H1 (cell line): ENCODE measurements around the gene DGKZ. TPM values are rescaled to one million over a fixed set of nuclear protein-coding genes. Genes with fewer than 3 reads are reported as not detected.

Experiments used
- BACH1 ChIP-seq: IDR thresholded peaks from 2 replicates; pipeline ENCODE4 v1.6.1; 2012; ENCODE audit warnings: low read length, improper control_type of control experiment
- BCL11A ChIP-seq, 2 experiments: IDR thresholded peaks; one replicate each; pipeline ENCODE4 v1.6.1; 2011; ENCODE audit warnings: low read depth in 2 of 2, low read length in 2 of 2, mild to moderate bottlenecking in 2 of 2
- BRCA1 ChIP-seq: IDR thresholded peaks from 2 replicates; pipeline ENCODE4 v1.6.1; 2012; ENCODE audit warnings: low read depth, low read length, improper control_type of control experiment
- CEBPB ChIP-seq: IDR thresholded peaks from 2 replicates; pipeline ENCODE4 v1.6.1; 2012; ENCODE audit warnings: low read depth, low read length
- CHD2 ChIP-seq: IDR thresholded peaks from 2 replicates; pipeline ENCODE4 v1.6.1; 2012; ENCODE audit warnings: low read length, improper control_type of control experiment
- CREB1 ChIP-seq: IDR thresholded peaks from 2 replicates; pipeline ENCODE4 v1.6.1; 2012; ENCODE audit warnings: inconsistent platforms
- EGR1 ChIP-seq: IDR thresholded peaks from 2 replicates; pipeline ENCODE4 v1.6.1; 2011; ENCODE audit warnings: low read depth, low read length, borderline replicate concordance
- EZH2 ChIP-seq: fragments of 200-600 bp; sonication (generic); IDR thresholded peaks from 2 replicates; pipeline ENCODE4 v1.7.1; 2012; ENCODE audit warnings: low read depth, mild to moderate bottlenecking, moderate library complexity, low read length, inconsistent platforms; ENCODE audit not compliant: severe bottlenecking
- GABPA ChIP-seq: IDR thresholded peaks from 2 replicates; pipeline ENCODE4 v1.6.1; 2011; ENCODE audit warnings: mild to moderate bottlenecking, low read length, moderate library complexity, borderline replicate concordance; ENCODE audit not compliant: insufficient read depth
- HDAC2 ChIP-seq, 2 experiments: fragments of 300-600 bp in 1 of 2; sonication (generic) in 1 of 2; IDR thresholded peaks; 2 replicates each; pipeline ENCODE4 v1.6.1; 2011 to 2012; ENCODE audit warnings: low read depth in 2 of 2, low read length in 2 of 2, mild to moderate bottlenecking in 2 of 2, moderate library complexity in 2 of 2, borderline replicate concordance in 1 of 2, inconsistent platforms in 1 of 2
- JUN ChIP-seq: IDR thresholded peaks from 2 replicates; pipeline ENCODE4 v1.6.1; 2011; ENCODE audit warnings: low read depth, mild to moderate bottlenecking, improper control_type of control experiment, low read length
- KDM1A ChIP-seq: fragments of 200-600, 300-600 bp; sonication (generic); IDR thresholded peaks from 2 replicates; pipeline ENCODE4 v1.7.1; 2016; ENCODE audit warnings: mild to moderate bottlenecking, low read length, borderline replicate concordance
- KDM4A ChIP-seq: IDR thresholded peaks from one replicate; pipeline ENCODE4 v1.7.1; 2012; ENCODE audit warnings: low read depth, mild to moderate bottlenecking, moderate library complexity, low read length, inconsistent platforms; ENCODE audit not compliant: severe bottlenecking
- NRF1 ChIP-seq: IDR thresholded peaks from 2 replicates; pipeline ENCODE4 v1.6.1; 2011; ENCODE audit warnings: mild to moderate bottlenecking, low read depth, low read length, improper control_type of control experiment
- RAD21 ChIP-seq, 2 experiments: IDR thresholded peaks in 1 of 2; conservative IDR thresholded peaks in 1 of 2; 2 replicates each; pipeline ENCODE4 v1.6.1; 2011; ENCODE audit warnings: low read depth in 2 of 2, low read length in 2 of 2, improper control_type of control experiment in 1 of 2, inconsistent platforms in 1 of 2, mild to moderate bottlenecking in 1 of 2, moderate library complexity in 1 of 2
- SAP30 ChIP-seq: fragments of 300-600 bp; sonication (generic); IDR thresholded peaks from 2 replicates; pipeline ENCODE4 v1.7.1; 2012; ENCODE audit warnings: low read length, moderate library complexity, mild to moderate bottlenecking, inconsistent platforms; ENCODE audit not compliant: insufficient read depth, insufficient replicate concordance
- SP2 ChIP-seq: IDR thresholded peaks from 2 replicates; pipeline ENCODE4 v1.6.1; 2012; ENCODE audit warnings: mild to moderate bottlenecking, low read length, inconsistent platforms
- SRF ChIP-seq: IDR thresholded peaks from 2 replicates; pipeline ENCODE4 v1.6.1; 2011; ENCODE audit warnings: mild to moderate bottlenecking, low read depth, low read length, moderate library complexity
- SUZ12 ChIP-seq: fragments of 200-600 bp; sonication (generic); IDR thresholded peaks from 2 replicates; pipeline ENCODE4 v1.6.1; 2012; ENCODE audit warnings: mild to moderate bottlenecking, inconsistent platforms, low read length, moderate library complexity, mixed read lengths
- TAF7 ChIP-seq: optimal IDR thresholded peaks from 2 replicates; pipeline ENCODE3; 2011; ENCODE audit warnings: low read depth, mild to moderate bottlenecking, inconsistent platforms, low read length, moderate library complexity, borderline replicate concordance
- TCF12 ChIP-seq: IDR thresholded peaks from 2 replicates; pipeline ENCODE4 v1.6.1; 2011; ENCODE audit warnings: low read depth, mild to moderate bottlenecking, low read length
- polyA plus RNA-seq, 7 experiments: library from polyadenylated mRNA; depleted of rRNA in 3 of 7; stranded (reverse) in 5 of 7; unstranded in 2 of 7; fragments of >200 nt in 5 of 7; fragments of 200-250 nt in 2 of 7; gene quantifications; 1 replicate in 5 of 7; 2 replicates in 1 of 7; 4 replicates in 1 of 7; pipeline versions ENCODE4 v1.2.1 to v1.2.3, GENCODE V29; 2011 to 2013; ENCODE audit warnings: missing spikeins in 2 of 7, mixed read lengths in 2 of 7
- total RNA-seq: library from RNA; stranded (reverse); fragmentation: NEBNext Ultra II Directional; extraction: Animal tissue kit (Norgen Biotek cat#: 25700); gene quantifications from 2 replicates; pipeline ENCODE4 v1.2.1, GENCODE V29; 2021
- TF ChIP-seq, protein P1 (sequence below): IDR thresholded peaks from 2 replicates; pipeline ENCODE4 v1.6.1; 2011; ENCODE audit warnings: low read depth, mild to moderate bottlenecking, low read length; ENCODE audit not compliant: insufficient read depth
- TF ChIP-seq, protein P2 (sequence below): IDR thresholded peaks from 2 replicates; pipeline ENCODE4 v1.6.1; 2012; ENCODE audit warnings: inconsistent platforms

DGKZ gene
- total and polyA plus RNA-seq, 2 of the 8 experiments (the other 6 are each of a cell fraction or from before 2014, with no cell fraction given) = 84.4 to 184 TPM

DNA sequence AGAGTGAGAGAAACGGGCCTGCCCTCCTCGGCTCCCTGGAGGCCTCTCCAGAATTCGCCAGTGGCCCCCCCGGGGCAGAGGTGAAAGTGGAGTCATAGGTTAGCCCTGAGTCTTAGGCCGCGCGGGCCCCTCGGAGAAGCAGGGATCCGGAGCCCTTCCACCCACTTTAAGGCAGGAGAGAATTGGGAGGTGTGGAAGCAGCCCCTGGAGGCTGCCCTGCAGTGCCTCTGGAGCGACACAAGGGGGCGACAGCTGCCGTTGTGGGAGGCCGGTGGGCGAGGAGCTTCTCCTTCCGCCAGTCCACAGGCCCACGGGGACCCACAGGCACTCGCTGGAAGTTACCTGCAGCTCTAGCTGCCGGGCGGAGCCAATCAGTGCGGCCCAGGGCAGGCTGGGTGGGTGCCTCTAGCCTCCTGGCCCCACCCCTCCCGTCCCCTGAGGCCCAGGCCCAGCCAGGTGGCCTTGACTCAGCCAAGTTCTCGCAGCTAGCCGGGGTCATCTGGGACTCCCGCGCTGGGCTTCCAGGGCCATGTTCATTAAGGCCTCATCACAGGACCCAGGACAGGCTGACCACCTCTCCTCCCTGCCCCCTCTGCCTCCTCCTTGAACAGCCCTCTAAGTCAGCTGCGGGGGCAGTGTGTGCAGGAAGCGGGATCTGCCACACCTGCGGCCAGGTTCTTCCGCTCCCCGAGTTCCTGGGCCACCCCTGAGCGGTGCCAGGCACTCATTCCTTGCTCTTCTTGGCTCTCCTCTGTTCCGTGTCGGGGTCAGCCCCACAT, 5.0 kb downstream of the DGKZ start (continued):
- TF ChIP-seq, protein P1, sequence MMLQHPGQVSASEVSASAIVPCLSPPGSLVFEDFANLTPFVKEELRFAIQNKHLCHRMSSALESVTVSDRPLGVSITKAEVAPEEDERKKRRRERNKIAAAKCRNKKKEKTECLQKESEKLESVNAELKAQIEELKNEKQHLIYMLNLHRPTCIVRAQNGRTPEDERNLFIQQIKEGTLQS = no peak
- TF ChIP-seq TAF7 = no peak
- no peak for TF ChIP-seq SAP30
- TF ChIP-seq EGR1 = peak; percentile 55
- TF ChIP-seq, protein P2, sequence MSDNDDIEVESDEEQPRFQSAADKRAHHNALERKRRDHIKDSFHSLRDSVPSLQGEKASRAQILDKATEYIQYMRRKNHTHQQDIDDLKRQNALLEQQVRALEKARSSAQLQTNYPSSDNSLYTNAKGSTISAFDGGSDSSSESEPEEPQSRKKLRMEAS = peak; percentile 40; the same call in 1 of the 2 replicates
- no peak for TF ChIP-seq BRCA1
- TF ChIP-seq RAD21 (IDR thresholded peaks at IDR 0.05 in 1 of 2, conservative IDR thresholded peaks at IDR 0.05 in 1 of 2; ENCODE audit: low read depth in 2 of 2, low read length in 2 of 2) = peak; percentile 69 to 77
- no peak for TF ChIP-seq SP2
- TF ChIP-seq BCL11A (IDR thresholded peaks at IDR 0.05; ENCODE audit: low read depth in 2 of 2, low read length in 2 of 2) = no peak
- no peak for TF ChIP-seq NRF1
- no peak for TF ChIP-seq CHD2
- peak; percentile 86 for TF ChIP-seq BACH1
- TF ChIP-seq KDM1A = 0 out of 2 replicates have a peak, but pooled peaks have one; percentile 28
- TF ChIP-seq JUN = no peak
- no peak for TF ChIP-seq CEBPB
- TF ChIP-seq GABPA = peak; percentile 85; the same call in 1 of the 2 replicates
- no peak for TF ChIP-seq EZH2
- TF ChIP-seq SRF = no peak
- peak in 1 of 2 experiments; percentile 81; a peak in 1 of 4 replicates for TF ChIP-seq HDAC2 (IDR thresholded peaks at IDR 0.05; ENCODE audit: borderline replicate concordance in 1 of 2, low read depth in 2 of 2, low read length in 2 of 2)
- no peak for TF ChIP-seq SUZ12
- TF ChIP-seq CREB1 = peak; percentile 33; the same call in 1 of the 2 replicates
- no peak for TF ChIP-seq KDM4A
- no peak for TF ChIP-seq TCF12
